Caco-2 (cell line): Measurements from ENCODE around the gene DNAH1. TPM values are rescaled to one million over a fixed set of nuclear protein-coding genes. Genes with fewer than 3 reads are reported as not detected.

Experiments
- microRNA-seq: library from miRNA; unstranded; fragments of <30 nt; microRNA quantifications from one replicate; pipeline ENCODE4 v1.2.0, GENCODE V29; 2022
- total RNA-seq: library from RNA; stranded (reverse); gene quantifications from 2 replicates; pipeline ENCODE4 v1.2.3, GENCODE V29; 2022

DNAH1 gene
- total RNA-seq, 1 experiment from 2014 or later, result 4.1 TPM

Small RNA genes within 50 kb of the gene (microRNA-seq; reads per million reads assigned to microRNA genes)
- gene MIR135A1 (not detected), gene MIRLET7G (26,887 reads per million, percentile 99 among the genes with 10 or more reads in this experiment)

Other genes starting within 250 kb of the DNAH1 start
- 28.3 and 32.2 TPM in 2 replicates for gene POC1A, start 161.9 kb upstream of the DNAH1 start, total RNA-seq
- gene ALAS1, start 118.2 kb upstream of the DNAH1 start, total RNA-seq, result 53.1 and 60.0 TPM in 2 replicates
- not detected in 2 replicates for gene TLR9, start 90.7 kb upstream of the DNAH1 start, total RNA-seq
- 29.9 and 30.5 TPM in 2 replicates for gene TWF2, start 77.2 kb upstream of the DNAH1 start, total RNA-seq
- 6.7 and 8.3 TPM in 2 replicates for gene PPM1M, start 70.6 kb upstream of the DNAH1 start, total RNA-seq
- 67.1 and 68.7 TPM in 2 replicates for gene WDR82, start 37.7 kb upstream of the DNAH1 start, total RNA-seq
- gene GLYCTK, start 28.5 kb upstream of the DNAH1 start, total RNA-seq, result 128 and 146 TPM in 2 replicates
- gene BAP1, start 93.7 kb downstream of the DNAH1 start, total RNA-seq, result 78.9 and 83.4 TPM in 2 replicates
- 2.4 and 4.1 TPM in 2 replicates for gene PHF7, start 94.3 kb downstream of the DNAH1 start, total RNA-seq
- gene SEMA3G, start 128.8 kb downstream of the DNAH1 start, total RNA-seq, result 0.28 and 0.32 TPM in 2 replicates
- gene TNNC1, start 137.7 kb downstream of the DNAH1 start, total RNA-seq, result 36.1 and 40.5 TPM in 2 replicates
- 61.1 and 62.2 TPM in 2 replicates for gene NISCH, start 139.3 kb downstream of the DNAH1 start, total RNA-seq
- 0.39 and 0.63 TPM in 2 replicates for gene STAB1, start 179.0 kb downstream of the DNAH1 start, total RNA-seq
- gene NT5DC2, start 217.5 kb downstream of the DNAH1 start, total RNA-seq, result 212 and 214 TPM in 2 replicates
- 35.0 and 38.6 TPM in 2 replicates for gene UQCC5, start 220.3 kb downstream of the DNAH1 start, total RNA-seq